Body of pancreas (tissue), 4 donors: Measurements from ENCODE around the gene SEMA6C. TPM values are rescaled to one million over a fixed set of nuclear protein-coding genes. Genes with fewer than 3 reads are reported as not detected.

Experiments
- ATAC-seq: fragments of 150-250 bp; one replicate; pipeline ENCODE4 v1.9.1; 2016
- DNase-seq, 4 donors: peaks; one replicate each; pipeline ENCODE4 v3.0.0-alpha.2; 2019
- H3K27ac ChIP-seq, 4 donors: fragments of 200-600 bp; sonication (generic); 1 replicate in 3 of 4; 2 replicates in 1 of 4; pipeline versions ENCODE4 v1.5.1 to v1.6.1; 2016 to 2019; ENCODE audit warnings: mild to moderate bottlenecking in 1 of 4, mixed read lengths in 1 of 4, moderate library complexity in 1 of 4
- H3K27me3 ChIP-seq, 2 donors: fragments of 200-600 bp; sonication (generic); one replicate each; pipeline ENCODE4 v1.6.0; 2016; ENCODE audit warnings: mild to moderate bottlenecking in 1 of 2
- H3K36me3 ChIP-seq, 2 donors: fragments of 200-600 bp; sonication (generic); replicated peaks in 1 of 2; 2 replicates each; pipeline ENCODE4 v1.5.1; 2016; ENCODE audit warnings: low read depth in 2 of 2; ENCODE audit not compliant: insufficient read depth in 1 of 2
- H3K4me1 ChIP-seq: fragments of 200-600 bp; sonication (generic); one replicate; pipeline ENCODE4 v1.6.0; 2016
- H3K4me3 ChIP-seq, 2 donors: fragments of 200-600 bp; sonication (generic); 1 replicate in 1 of 2; 2 replicates in 1 of 2; pipeline ENCODE4 v1.5.1; 2016 to 2019
- H3K9me3 ChIP-seq, 3 donors: fragments of 200-600 bp; sonication (generic); 1 replicate in 2 of 3; 2 replicates in 1 of 3; pipeline ENCODE4 v1.5.1; 2016
- CTCF ChIP-seq, 7 experiments: fragments of 450-650 bp in 4 of 7; fragments of 200-600 bp in 3 of 7; sonication (generic) in 3 of 7; IDR thresholded peaks; one replicate each; pipeline ENCODE4 v1.5.1; 2016 to 2019; ENCODE audit warnings: antibody characterized with exemption in 7 of 7
- POLR2A ChIP-seq, 3 donors: fragments of 450-650 bp; IDR thresholded peaks; one replicate each; pipeline ENCODE4 v1.6.1; 2016; ENCODE audit warnings: antibody characterized with exemption in 3 of 3, mild to moderate bottlenecking in 2 of 3
- WGBS, 2 donors: methylation state at CpG; one replicate each; pipeline ENCODE4 v1.1.5; 2017; 5-methylcytosine and 5-hydroxymethylcytosine counted together
- intact Hi-C: fragments of 100-400 bp; cut with DNase I; formaldehyde crosslinking; loops from one replicate; pipeline ENCODE4 v1.15.1; 2023
- total RNA-seq, 2 donors: library from RNA; depleted of rRNA; stranded (reverse); fragments of >200 nt; gene quantifications; one replicate each; pipeline ENCODE4 v1.1.0, GENCODE V29; 2016

The SEMA6C gene
- total RNA-seq, 2 donors from 2014 or later = 3.6 to 5.3 TPM

DNA sequence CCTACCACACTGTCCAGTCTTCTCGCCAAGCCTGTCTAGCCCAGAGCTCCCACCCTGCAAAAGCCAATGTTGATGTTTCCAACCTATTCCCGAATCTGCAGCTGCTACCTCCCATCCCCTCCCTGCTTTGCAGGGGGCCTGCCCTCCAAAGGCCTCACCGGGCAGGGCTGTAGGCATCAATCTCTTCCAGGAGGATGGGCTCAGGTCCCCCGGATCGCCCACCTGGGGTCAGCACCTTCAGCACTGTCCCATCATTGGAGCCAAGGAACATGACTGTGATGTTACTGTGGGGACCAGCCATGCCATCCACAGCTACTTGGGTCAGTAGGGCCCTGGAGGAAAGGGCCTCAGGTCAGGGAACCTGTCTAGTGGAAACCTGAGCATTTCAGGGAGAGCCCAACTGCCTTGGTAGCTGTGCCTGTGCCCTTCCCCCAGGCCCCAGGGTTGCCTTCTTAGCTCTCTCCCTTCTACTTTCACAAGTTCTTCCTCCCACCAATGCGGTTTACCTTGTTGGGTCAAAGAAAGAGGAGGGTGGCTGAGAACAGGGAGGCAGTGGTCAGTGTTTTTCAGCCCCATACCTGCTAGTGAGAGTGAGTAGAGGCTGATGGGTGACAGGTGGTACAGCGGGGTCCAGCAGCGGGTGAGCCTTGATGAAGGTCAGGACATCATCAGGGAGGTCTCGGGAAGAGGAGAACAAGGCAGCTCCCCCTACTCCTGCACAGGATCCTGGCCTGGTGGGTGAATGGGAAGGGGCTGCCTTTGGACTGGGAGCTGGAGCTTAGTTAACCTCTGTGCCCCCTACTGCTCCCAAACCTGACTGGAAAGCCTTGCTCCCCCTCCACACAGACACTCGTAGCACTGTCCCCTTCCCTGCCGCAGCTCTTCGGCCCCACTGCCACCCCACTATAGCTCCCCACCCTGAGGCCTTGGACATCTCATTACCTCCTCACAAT lies 10.7 kb downstream of the SEMA6C start:
- H3K9me3 ChIP-seq = no peaks in the 10 kb centered on the region
- no peak for TF ChIP-seq POLR2A (IDR thresholded peaks at IDR 0.05)
- TF ChIP-seq CTCF (IDR thresholded peaks at IDR 0.05) = no peak
- ATAC-seq (no peak), DNase-seq (no peak)
- H3K27me3 ChIP-seq = peaks cover 0 to 22% of the 10 kb centered on the region in 2 donors
- H3K27ac ChIP-seq = no peak overlapping the region
- H3K4me3 ChIP-seq = no peak overlapping the region
- H3K36me3 ChIP-seq = no peaks in the 10 kb centered on the region
- intact Hi-C loops = no loop called here
- WGBS, 2 donors = 85 to 87% methylated on average over 12 of the region's 12 CpGs
- H3K4me1 ChIP-seq = peaks cover 17% of the 10 kb centered on the region

GRCh38 chr1:151134991-151135390 lies 11.4 kb downstream of the SEMA6C start:
- Histone ChIP-seq H3K4me3 (no peak overlapping the region), H3K27ac (no peak overlapping the region), H3K27me3 (peaks cover 0 to 23% of the 10 kb centered on the region in 2 donors), H3K4me1 (peaks cover 17% of the 10 kb centered on the region), H3K36me3 (no peaks in the 10 kb centered on the region), H3K9me3 (no peaks in the 10 kb centered on the region)
- 91 to 95% methylated on average over 3 to 7 of the region's 7 CpGs for WGBS, 2 donors
- no peak for DNase-seq
- intact Hi-C loops = no loop called here
- TF ChIP-seq POLR2A (IDR thresholded peaks at IDR 0.05) = no peak
- no peak for TF ChIP-seq CTCF (IDR thresholded peaks at IDR 0.05)
- no peak for ATAC-seq

DNA sequence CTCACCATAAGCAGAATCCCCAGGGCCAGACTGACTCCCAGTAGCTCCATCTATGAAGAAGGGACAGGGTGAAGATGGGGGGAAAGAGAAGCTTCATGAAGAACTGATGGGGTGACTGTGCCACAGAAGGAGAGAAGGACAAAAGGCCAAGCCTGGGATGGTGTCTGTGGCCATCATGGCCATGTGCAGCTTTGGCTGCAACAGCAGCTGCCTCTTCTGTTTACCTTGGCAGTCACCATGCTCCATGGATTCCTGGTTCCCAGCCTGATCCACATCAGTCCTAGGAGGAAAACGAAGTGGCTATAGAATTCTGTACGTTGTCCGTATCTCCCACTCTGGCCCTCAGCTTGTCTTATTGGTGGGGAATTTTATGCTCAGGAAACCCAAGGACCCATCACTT lies 12.0 kb downstream of the SEMA6C start:
- no peak for ATAC-seq
- Histone ChIP-seq H3K36me3 (no peaks in the 10 kb centered on the region), H3K4me1 (peaks cover 17% of the 10 kb centered on the region), H3K27ac (no peak overlapping the region), H3K4me3 (no peak overlapping the region), H3K9me3 (no peaks in the 10 kb centered on the region), H3K27me3 (peaks cover 0 to 23% of the 10 kb centered on the region in 2 donors)
- WGBS, 2 donors = 45 to 59% methylated on average over 3 of the region's 3 CpGs
- intact Hi-C loops = no loop called here
- TF ChIP-seq POLR2A (IDR thresholded peaks at IDR 0.05) (no peak), CTCF (IDR thresholded peaks at IDR 0.05) (no peak)
- peak in 1 of 4 donors; percentile 39 for DNase-seq

DNA sequence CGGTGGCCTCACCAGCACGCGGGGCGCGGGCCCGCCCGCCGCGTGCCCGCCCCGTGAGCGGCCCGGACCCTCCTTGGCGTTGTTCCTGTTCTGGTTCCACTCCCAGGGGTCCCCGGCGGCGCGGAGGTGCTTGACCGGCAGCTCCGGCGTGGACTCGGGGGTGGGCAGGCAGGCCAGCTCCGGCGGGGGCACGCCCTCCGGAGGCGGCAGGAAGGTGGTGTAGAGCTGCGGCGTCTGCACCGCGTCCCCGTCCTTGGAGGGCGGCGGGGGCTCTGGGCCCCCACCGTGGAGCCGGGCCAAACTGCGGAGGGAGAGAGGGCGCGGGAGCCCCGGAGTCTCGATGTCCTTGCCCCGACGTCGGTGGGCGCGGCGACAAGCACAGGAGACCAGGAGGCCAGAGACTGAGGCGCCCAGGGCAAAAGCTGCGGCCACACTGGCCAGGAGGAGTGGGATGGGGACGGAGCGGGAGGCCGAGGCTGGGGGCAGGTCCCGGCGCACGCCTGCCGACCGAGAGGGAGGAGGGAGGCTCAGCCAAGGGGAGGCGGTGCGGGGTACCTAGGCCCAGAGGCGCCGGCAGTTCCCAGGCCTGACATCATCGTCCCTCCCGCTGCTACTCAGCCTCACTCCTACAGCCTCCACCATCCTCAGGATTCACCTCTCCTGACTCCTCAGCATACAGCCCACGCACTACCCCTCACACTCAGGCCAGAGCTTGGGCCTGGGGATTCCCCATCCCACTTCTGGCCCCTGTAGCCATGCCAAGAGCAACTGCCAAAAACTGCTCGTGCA lies 13.2 kb downstream of the SEMA6C start:
- ATAC-seq (no peak), DNase-seq (peak in 1 of 4 donors; percentile 7)
- Histone ChIP-seq H3K27ac (no peak overlapping the region), H3K4me3 (no peak overlapping the region), H3K36me3 (no peaks in the 10 kb centered on the region), H3K9me3 (no peaks in the 10 kb centered on the region), H3K4me1 (peaks cover 17% of the 10 kb centered on the region), H3K27me3 (peaks cover 0 to 23% of the 10 kb centered on the region in 2 donors)
- intact Hi-C loops = no loop called here
- no peak for TF ChIP-seq POLR2A (IDR thresholded peaks at IDR 0.05)
- TF ChIP-seq CTCF (IDR thresholded peaks at IDR 0.05) = no peak
- WGBS, 2 donors = 59 to 68% methylated on average over 19 to 45 of the region's 65 CpGs
